Progenitor cell of endocrine pancreas (in vitro differentiated cells): Measurements from ENCODE around the gene SLAIN2. TPM values are rescaled to one million over a fixed set of nuclear protein-coding genes. Genes with fewer than 3 reads are reported as not detected.
A peak's percentile ranks its signal among the peaks of the same experiment; 100 is the strongest.
"Not testable (repeated sequence)": the region's sequence is repeated elsewhere in the genome, so short reads cannot be mapped to it uniquely, and the experiment has no call there.

Experiments used
- DNase-seq: peaks from one replicate; pipeline ENCODE4 v3.0.0; 2021; ENCODE audit warnings: low spot score; ENCODE audit not compliant: unreplicated experiment
- H3K27ac Mint-ChIP-seq: 2 replicates; pipeline ENCODE4 v1.8.0; 2021; ENCODE audit warnings: mild to moderate bottlenecking, moderate library complexity, mixed read lengths
- H3K27me3 Mint-ChIP-seq: 2 replicates; pipeline ENCODE4 v1.8.0; 2021; ENCODE audit warnings: mixed read lengths
- H3K36me3 Mint-ChIP-seq: 2 replicates; pipeline ENCODE4 v1.8.0; 2022; ENCODE audit warnings: mixed read lengths; ENCODE audit not compliant: insufficient read depth
- H3K4me1 Mint-ChIP-seq: 2 replicates; pipeline ENCODE4 v1.8.0; 2021; ENCODE audit warnings: low read depth, mixed read lengths
- H3K4me3 Mint-ChIP-seq: 2 replicates; pipeline ENCODE4 v1.8.0; 2021; ENCODE audit warnings: low read depth, mild to moderate bottlenecking, moderate library complexity, mixed read lengths
- H3K9me3 Mint-ChIP-seq: 2 replicates; pipeline ENCODE4 v1.8.0; 2021; ENCODE audit warnings: low read depth, mixed read lengths
- total RNA-seq: library from RNA; stranded (reverse); gene quantifications from 2 replicates; pipeline ENCODE4 v1.2.1, GENCODE V29; 2021
- TF ChIP-seq, protein P1 (sequence below): fragments of 200-600 bp; sonication (generic); IDR thresholded peaks from one replicate; pipeline ENCODE4 v1.5.0; 2021; ENCODE audit warnings: antibody characterized with exemption, mild to moderate bottlenecking; ENCODE audit not compliant: unreplicated experiment

SLAIN2 gene
- total RNA-seq, 1 donor from 2014 or later, result 54.5 TPM

DNA sequence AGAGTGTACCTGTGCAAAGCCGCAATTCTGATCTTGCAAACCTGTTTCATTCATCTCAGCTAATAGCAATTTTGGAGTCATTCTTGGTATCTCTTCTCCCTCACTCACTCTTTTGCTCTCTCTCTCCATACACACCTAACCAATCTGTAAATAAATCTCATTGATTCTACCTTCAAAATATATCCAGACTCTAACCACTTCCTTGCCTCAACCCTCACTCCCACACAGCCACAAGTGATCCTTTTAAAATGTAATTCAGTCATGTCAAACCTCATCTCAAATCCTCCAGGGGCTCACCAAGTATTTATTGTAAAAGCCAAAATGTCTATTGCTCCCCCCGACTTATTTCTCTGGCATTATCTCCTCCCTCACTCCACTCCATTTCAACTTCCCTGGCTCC, 90.1 kb downstream of the SLAIN2 start:
- H3K27ac Mint-ChIP-seq, result no peak overlapping the region
- no peaks in the 10 kb centered on the region for H3K27me3 Mint-ChIP-seq
- DNase-seq, result no peak
- peaks cover 3% of the 10 kb centered on the region for H3K9me3 Mint-ChIP-seq
- no peak overlapping the region for H3K4me3 Mint-ChIP-seq
- TF ChIP-seq, protein P1, sequence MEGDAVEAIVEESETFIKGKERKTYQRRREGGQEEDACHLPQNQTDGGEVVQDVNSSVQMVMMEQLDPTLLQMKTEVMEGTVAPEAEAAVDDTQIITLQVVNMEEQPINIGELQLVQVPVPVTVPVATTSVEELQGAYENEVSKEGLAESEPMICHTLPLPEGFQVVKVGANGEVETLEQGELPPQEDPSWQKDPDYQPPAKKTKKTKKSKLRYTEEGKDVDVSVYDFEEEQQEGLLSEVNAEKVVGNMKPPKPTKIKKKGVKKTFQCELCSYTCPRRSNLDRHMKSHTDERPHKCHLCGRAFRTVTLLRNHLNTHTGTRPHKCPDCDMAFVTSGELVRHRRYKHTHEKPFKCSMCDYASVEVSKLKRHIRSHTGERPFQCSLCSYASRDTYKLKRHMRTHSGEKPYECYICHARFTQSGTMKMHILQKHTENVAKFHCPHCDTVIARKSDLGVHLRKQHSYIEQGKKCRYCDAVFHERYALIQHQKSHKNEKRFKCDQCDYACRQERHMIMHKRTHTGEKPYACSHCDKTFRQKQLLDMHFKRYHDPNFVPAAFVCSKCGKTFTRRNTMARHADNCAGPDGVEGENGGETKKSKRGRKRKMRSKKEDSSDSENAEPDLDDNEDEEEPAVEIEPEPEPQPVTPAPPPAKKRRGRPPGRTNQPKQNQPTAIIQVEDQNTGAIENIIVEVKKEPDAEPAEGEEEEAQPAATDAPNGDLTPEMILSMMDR, result no peak
- peaks cover 1% of the 10 kb centered on the region for H3K36me3 Mint-ChIP-seq
- peaks cover 5% of the 10 kb centered on the region for H3K4me1 Mint-ChIP-seq

DNA sequence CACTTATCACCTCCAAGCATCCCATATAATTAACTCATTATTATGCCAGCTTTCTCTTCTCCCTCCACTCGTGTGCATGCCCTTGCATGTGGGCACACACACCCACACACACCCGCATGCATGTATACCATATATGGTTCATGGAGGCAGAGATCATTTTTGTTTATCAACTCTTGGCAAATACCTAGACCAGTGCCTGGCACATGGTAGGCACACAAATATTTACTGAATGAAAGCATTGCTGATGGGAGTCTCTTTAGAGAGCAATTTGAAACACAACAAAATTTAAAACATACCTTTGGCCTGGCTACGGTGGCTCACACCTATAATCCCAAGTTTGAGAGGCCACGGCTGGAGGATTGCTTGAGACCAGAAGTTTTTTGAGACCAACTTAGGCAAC, 90.7 kb downstream of the SLAIN2 start:
- H3K27me3 Mint-ChIP-seq, result no peaks in the 10 kb centered on the region
- H3K4me3 Mint-ChIP-seq, result no peak overlapping the region
- H3K4me1 Mint-ChIP-seq, result peaks cover 5% of the 10 kb centered on the region
- TF ChIP-seq, protein P1, result no peak
- peaks cover 1% of the 10 kb centered on the region for H3K36me3 Mint-ChIP-seq
- peaks cover 3% of the 10 kb centered on the region for H3K9me3 Mint-ChIP-seq
- H3K27ac Mint-ChIP-seq, result no peak overlapping the region
- no peak for DNase-seq

DNA sequence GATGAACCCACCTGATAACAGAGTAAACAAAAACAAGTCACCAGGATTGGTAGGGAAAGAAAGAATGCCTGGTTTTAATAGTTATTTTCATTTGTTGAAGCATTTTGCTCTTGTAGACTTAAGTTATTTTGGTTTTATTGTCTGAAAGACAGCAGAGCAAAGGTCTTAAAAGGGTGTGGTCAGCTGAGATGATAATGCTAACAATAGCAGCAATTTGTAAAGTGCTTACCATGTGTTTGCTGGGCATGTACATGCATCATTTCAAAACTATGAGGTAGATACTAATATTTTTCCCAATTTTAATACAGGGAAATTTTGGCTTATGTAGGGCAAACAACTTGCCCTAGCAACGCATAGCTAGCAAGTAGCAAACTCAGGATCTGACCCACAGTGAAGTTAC, 95.0 kb downstream of the SLAIN2 start:
- Mint-ChIP-seq H3K4me3 (no peak overlapping the region), H3K27ac (no peak overlapping the region), H3K36me3 (no peaks in the 10 kb centered on the region), H3K4me1 (peaks cover 3% of the 10 kb centered on the region), H3K27me3 (no peaks in the 10 kb centered on the region), H3K9me3 (peaks cover 8% of the 10 kb centered on the region)
- no peak for DNase-seq
- TF ChIP-seq, protein P1, result no peak

DNA sequence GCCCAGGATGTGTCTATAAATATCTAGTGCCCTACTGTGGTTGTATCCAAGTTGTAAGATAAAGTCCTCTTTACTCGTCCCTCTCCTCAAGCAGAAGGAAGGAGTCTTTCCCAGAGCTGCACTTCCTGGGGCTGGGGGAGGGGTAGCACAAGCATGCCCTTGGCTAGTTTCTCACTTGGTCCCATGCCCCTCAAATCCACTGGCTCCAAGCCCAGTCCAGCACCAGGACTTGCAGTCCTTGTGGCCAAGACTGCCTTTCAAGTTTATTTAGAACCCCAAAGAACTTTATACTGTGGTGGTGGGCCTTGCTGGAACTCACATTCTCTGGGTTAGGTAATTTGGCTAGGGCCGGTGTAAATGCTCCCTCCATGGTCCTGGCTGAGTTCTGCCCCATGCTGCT, 98.7 kb downstream of the SLAIN2 start:
- H3K27ac Mint-ChIP-seq, result no peak overlapping the region
- TF ChIP-seq, protein P1, result no peak
- H3K4me1 Mint-ChIP-seq, result no peaks in the 10 kb centered on the region
- H3K36me3 Mint-ChIP-seq, result no peaks in the 10 kb centered on the region
- DNase-seq, result no peak
- H3K27me3 Mint-ChIP-seq, result no peaks in the 10 kb centered on the region
- H3K4me3 Mint-ChIP-seq, result no peak overlapping the region
- peaks cover 5% of the 10 kb centered on the region for H3K9me3 Mint-ChIP-seq

DNA sequence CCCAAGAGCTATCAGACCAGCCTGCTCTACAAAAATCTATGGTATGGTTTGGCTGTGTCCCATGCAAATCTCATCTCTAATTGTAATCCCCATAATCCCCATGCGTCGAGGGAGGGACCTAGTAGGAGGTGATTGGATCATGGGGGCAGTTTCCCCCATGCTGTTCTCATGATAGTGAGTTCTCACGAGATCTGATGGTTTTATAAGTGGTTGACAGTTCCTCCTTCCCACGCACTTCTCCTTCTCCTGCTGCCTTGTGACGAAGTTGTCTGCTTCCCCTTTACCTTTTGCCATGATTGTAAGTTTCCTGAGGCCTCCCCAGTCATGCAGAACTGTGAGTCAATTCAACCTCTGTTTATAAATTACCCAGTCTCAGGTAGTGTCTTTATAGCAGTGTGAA, 99.6 kb downstream of the SLAIN2 start:
- not testable (repeated sequence) for H3K27ac Mint-ChIP-seq, H3K36me3 Mint-ChIP-seq, H3K4me1 Mint-ChIP-seq, DNase-seq, H3K27me3 Mint-ChIP-seq, H3K9me3 Mint-ChIP-seq, H3K4me3 Mint-ChIP-seq

DNA sequence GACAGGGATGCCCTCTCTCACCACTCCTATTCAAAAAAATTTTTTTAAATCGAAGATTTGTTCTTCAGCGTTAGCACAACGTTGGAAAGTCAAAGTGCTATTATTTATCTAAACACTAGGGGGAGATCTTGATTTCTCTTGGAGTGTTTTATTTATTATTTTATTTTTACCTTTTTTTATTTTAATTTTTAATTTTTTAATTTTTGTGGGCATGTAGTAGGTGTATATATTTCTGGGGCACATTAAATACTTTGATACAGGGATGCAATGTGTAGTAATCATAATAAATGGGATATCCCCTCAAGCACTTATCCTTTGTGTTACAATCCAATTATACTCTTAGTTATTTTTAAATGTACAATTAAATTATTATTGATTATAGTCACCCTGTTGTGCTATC, 104.4 kb downstream of the SLAIN2 start:
- no peaks in the 10 kb centered on the region for H3K4me1 Mint-ChIP-seq
- TF ChIP-seq, protein P1, result peak; percentile 68

More for the DNA sequence above, 104.4 kb downstream of the SLAIN2 start:
- Mint-ChIP-seq H3K27ac (no peak overlapping the region), H3K9me3 (no peaks in the 10 kb centered on the region), H3K4me3 (no peak overlapping the region), H3K36me3 (no peaks in the 10 kb centered on the region), H3K27me3 (no peaks in the 10 kb centered on the region)
- DNase-seq, result no peak
